ENCODE results near the gene FAM216B.

DNA sequence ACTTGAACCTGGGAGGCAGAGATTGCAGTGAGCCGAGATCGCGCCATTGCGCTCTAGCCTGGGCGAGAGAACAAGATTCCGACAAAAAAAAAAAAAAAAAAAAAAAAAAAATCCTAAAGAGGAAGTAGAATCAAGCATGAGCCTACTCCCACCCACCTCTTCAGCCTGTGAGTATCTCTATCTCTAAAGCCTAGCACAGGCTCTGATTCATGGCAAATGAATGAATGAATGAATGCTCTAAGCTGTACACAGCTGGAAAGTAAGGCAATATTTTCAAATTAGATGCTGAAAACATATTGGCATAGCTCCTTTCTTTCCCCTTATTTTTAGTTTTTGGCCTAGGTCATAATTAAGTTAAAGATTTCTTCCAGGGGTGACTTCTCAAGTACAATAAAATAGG is 35.7 kb upstream of the FAM216B start:
- TF ChIP-seq CTCF (IDR thresholded peaks at IDR 0.05; ENCODE audit: low read length) (no peak), EZH2 (IDR thresholded peaks at IDR 0.05; ENCODE audit: borderline replicate concordance, low read length) (no peak)

Data from OCI-LY1 (cell line).